ENCODE results near the gene CHAMP1.

CHAMP1 gene

GRCh38 chr13:114314074-114314912 lies at the start of gene CHAMP1:
Gene CHAMP1, plus strand, starts transcription at chr13:114314503. Its CDS starts 9,340 bp downstream, at chr13:114323843.
- peak; percentile 97 for DNase-seq

GRCh38 chr13:114264886-114265611 lies 49.3 kb upstream of the CHAMP1 start:
- no peak for DNase-seq

GRCh38 chr13:114266241-114266640 lies 48.1 kb upstream of the CHAMP1 start:
- DNase-seq = no peak

- DNase-seq = no peak
These were observed 45.7 kb upstream of the CHAMP1 start for GRCh38 chr13:114268344-114269280.

GRCh38 chr13:114269281-114269770 lies 45.0 kb upstream of the CHAMP1 start:
- DNase-seq = no peak

GRCh38 chr13:114272977-114273376 lies 41.3 kb upstream of the CHAMP1 start:
- no peak for DNase-seq

- DNase-seq = no peak
These were observed 39.0 kb upstream of the CHAMP1 start for GRCh38 chr13:114275304-114275703.

- no peak for DNase-seq
These were observed 35.2 kb upstream of the CHAMP1 start for GRCh38 chr13:114279146-114279545.

- no peak for DNase-seq
These were observed 34.4 kb upstream of the CHAMP1 start for GRCh38 chr13:114279758-114280355.

- peak; percentile 94 for DNase-seq
These were observed 32.8 kb upstream of the CHAMP1 start, which contains the start of gene UPF3A for GRCh38 chr13:114281351-114282040. Gene UPF3A, plus strand, starts transcription at chr13:114281601. Its CDS starts 39 bp downstream, at chr13:114281640.

- peak; percentile 91 for DNase-seq
These were observed 32.1 kb upstream of the CHAMP1 start for GRCh38 chr13:114282041-114282670.

- no peak for DNase-seq
These were observed 30.7 kb upstream of the CHAMP1 start for GRCh38 chr13:114283576-114283975.

GRCh38 chr13:114284680-114285079 lies 29.6 kb upstream of the CHAMP1 start:
- DNase-seq = no peak

GRCh38 chr13:114285166-114285808 lies 29.0 kb upstream of the CHAMP1 start:
- DNase-seq = no peak

GRCh38 chr13:114286808-114287207 lies 27.5 kb upstream of the CHAMP1 start:
- DNase-seq = no peak

GRCh38 chr13:114288157-114288591 lies 26.1 kb upstream of the CHAMP1 start:
- DNase-seq = no peak

GRCh38 chr13:114296448-114296847 lies 17.9 kb upstream of the CHAMP1 start:
- no peak for DNase-seq

- no peak for DNase-seq
These were observed 17.4 kb upstream of the CHAMP1 start for GRCh38 chr13:114296902-114297301.

- DNase-seq = no peak
These were observed 15.4 kb upstream of the CHAMP1 start for GRCh38 chr13:114298866-114299265.

GRCh38 chr13:114299604-114300305 lies 14.5 kb upstream of the CHAMP1 start:
- DNase-seq = no peak

Measured in NCI-H1092 treated with DMSO at 0.1 percent for 48 hours (cell line).